ENCODE data around the gene LRRC63. TPM values are rescaled to one million over a fixed set of nuclear protein-coding genes. Genes with fewer than 3 reads are reported as not detected.

Gene LRRC63
- total RNA-seq, 1 donor from 2014 or later = not detected

DNA sequence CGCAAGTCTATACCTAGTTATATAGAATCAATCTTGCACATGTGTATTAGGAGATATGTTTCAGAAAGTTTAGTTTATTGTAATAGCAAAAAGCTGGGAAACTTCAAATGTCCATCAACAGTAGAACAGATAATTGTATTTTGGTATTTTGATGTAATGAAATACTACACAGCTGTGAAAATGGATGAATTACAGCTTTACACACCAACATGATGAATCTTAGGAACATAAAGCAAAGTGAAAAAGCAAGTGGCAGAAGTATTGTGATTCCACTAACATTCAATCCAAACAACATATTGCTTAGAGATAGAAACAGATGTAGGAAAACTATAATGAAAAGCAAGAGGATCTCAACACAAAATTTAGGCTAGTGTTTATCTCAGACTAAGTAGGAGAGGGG, 102.9 kb downstream of the LRRC63 start:
- Mint-ChIP-seq H3K27me3 (ENCODE audit: unreplicated experiment) (peaks cover 1% of the 10 kb centered on the region), H3K4me1 (ENCODE audit: unreplicated experiment) (no peaks in the 10 kb centered on the region), H3K9me3 (ENCODE audit: unreplicated experiment) (no peaks in the 10 kb centered on the region), H3K4me3 (ENCODE audit: unreplicated experiment) (no peak overlapping the region), H3K36me3 (ENCODE audit: low read depth, unreplicated experiment) (peaks cover 4% of the 10 kb centered on the region), H3K27ac (ENCODE audit: unreplicated experiment) (no peak overlapping the region)
- TF ChIP-seq, protein P1, sequence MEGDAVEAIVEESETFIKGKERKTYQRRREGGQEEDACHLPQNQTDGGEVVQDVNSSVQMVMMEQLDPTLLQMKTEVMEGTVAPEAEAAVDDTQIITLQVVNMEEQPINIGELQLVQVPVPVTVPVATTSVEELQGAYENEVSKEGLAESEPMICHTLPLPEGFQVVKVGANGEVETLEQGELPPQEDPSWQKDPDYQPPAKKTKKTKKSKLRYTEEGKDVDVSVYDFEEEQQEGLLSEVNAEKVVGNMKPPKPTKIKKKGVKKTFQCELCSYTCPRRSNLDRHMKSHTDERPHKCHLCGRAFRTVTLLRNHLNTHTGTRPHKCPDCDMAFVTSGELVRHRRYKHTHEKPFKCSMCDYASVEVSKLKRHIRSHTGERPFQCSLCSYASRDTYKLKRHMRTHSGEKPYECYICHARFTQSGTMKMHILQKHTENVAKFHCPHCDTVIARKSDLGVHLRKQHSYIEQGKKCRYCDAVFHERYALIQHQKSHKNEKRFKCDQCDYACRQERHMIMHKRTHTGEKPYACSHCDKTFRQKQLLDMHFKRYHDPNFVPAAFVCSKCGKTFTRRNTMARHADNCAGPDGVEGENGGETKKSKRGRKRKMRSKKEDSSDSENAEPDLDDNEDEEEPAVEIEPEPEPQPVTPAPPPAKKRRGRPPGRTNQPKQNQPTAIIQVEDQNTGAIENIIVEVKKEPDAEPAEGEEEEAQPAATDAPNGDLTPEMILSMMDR (IDR thresholded peaks at IDR 0.05; ENCODE audit: unreplicated experiment) = no peak
- no peak for DNase-seq (ENCODE audit: low spot score)

GRCh38 chr13:46315036-46315435, 103.3 kb downstream of the LRRC63 start:
- no peak overlapping the region for H3K27ac Mint-ChIP-seq (ENCODE audit: unreplicated experiment)
- no peak for DNase-seq (ENCODE audit: low spot score)
- H3K9me3 Mint-ChIP-seq (ENCODE audit: unreplicated experiment) = no peaks in the 10 kb centered on the region
- H3K27me3 Mint-ChIP-seq (ENCODE audit: unreplicated experiment) = peaks cover 1% of the 10 kb centered on the region
- peaks cover 4% of the 10 kb centered on the region for H3K36me3 Mint-ChIP-seq (ENCODE audit: low read depth, unreplicated experiment)
- no peak overlapping the region for H3K4me3 Mint-ChIP-seq (ENCODE audit: unreplicated experiment)
- TF ChIP-seq, protein P1 (IDR thresholded peaks at IDR 0.05; ENCODE audit: unreplicated experiment) = no peak
- no peaks in the 10 kb centered on the region for H3K4me1 Mint-ChIP-seq (ENCODE audit: unreplicated experiment)

DNA sequence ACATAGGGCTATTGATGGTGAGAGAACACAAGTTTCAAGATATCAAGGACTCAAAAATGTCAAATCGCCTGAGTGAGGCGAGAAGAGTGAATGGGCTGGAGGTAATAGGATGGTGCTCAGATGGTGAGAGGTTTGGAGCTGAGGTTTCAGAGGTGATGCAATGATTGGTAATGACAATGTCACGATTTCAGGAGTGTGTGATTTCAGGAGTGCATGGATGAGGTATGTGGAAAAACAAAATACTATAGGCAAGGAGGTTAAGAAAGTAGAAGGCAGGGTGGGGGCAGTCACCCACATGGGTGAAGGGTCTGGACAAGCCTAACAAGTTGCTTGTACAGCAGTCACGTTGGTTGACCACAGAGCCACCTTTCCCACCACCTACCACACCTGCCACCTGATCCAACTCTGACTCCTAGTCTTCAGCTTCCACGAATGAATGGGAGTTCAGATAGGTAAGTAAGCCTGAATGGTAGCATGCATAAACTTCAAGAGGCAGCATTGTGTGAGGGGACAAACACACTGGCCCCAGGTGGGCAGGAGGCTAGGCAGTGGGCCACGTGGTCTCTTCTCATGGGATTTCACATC, 103.9 kb downstream of the LRRC63 start:
- Mint-ChIP-seq H3K4me1 (ENCODE audit: unreplicated experiment) (no peaks in the 10 kb centered on the region), H3K4me3 (ENCODE audit: unreplicated experiment) (no peak overlapping the region), H3K27ac (ENCODE audit: unreplicated experiment) (no peak overlapping the region), H3K27me3 (ENCODE audit: unreplicated experiment) (peaks cover 1% of the 10 kb centered on the region), H3K9me3 (ENCODE audit: unreplicated experiment) (no peaks in the 10 kb centered on the region), H3K36me3 (ENCODE audit: low read depth, unreplicated experiment) (peaks cover 4% of the 10 kb centered on the region)
- DNase-seq (ENCODE audit: low spot score) = no peak
- TF ChIP-seq, protein P1 (IDR thresholded peaks at IDR 0.05; ENCODE audit: unreplicated experiment) = no peak

- Mint-ChIP-seq H3K4me3 (ENCODE audit: unreplicated experiment) (no peak overlapping the region), H3K9me3 (ENCODE audit: unreplicated experiment) (no peaks in the 10 kb centered on the region), H3K27me3 (ENCODE audit: unreplicated experiment) (peaks cover 1% of the 10 kb centered on the region), H3K36me3 (ENCODE audit: low read depth, unreplicated experiment) (peaks cover 4% of the 10 kb centered on the region), H3K27ac (ENCODE audit: unreplicated experiment) (no peak overlapping the region), H3K4me1 (ENCODE audit: unreplicated experiment) (no peaks in the 10 kb centered on the region)
- TF ChIP-seq, protein P1 (IDR thresholded peaks at IDR 0.05; ENCODE audit: unreplicated experiment) = no peak
- DNase-seq (ENCODE audit: low spot score) = no peak
Observed at GRCh38 chr13:46317120-46317519, 105.4 kb downstream of the LRRC63 start.

DNA sequence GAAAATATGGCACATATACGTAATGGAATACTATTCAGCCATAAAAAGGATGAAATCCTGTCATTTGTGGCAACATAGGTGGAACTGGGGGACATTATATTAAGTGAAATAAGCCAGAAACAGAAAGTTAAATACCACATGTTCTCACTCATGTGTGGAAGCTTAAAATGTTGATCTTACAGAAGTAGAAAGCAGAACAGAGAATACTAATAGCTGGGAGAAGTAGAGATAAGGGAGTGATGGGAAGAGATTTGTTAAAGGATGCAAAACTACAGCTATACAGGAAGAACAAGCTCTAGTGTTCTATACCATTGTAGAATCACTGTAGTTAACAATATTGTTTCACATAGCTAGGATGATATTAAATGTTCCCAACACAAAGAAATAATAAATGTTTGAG, 107.3 kb downstream of the LRRC63 start:
- DNase-seq (ENCODE audit: low spot score) = no peak
- no peak overlapping the region for H3K4me3 Mint-ChIP-seq (ENCODE audit: unreplicated experiment)
- no peaks in the 10 kb centered on the region for H3K9me3 Mint-ChIP-seq (ENCODE audit: unreplicated experiment)
- no peak overlapping the region for H3K27ac Mint-ChIP-seq (ENCODE audit: unreplicated experiment)
- peaks cover 4% of the 10 kb centered on the region for H3K36me3 Mint-ChIP-seq (ENCODE audit: low read depth, unreplicated experiment)
- H3K27me3 Mint-ChIP-seq (ENCODE audit: unreplicated experiment) = peaks cover 1% of the 10 kb centered on the region
- TF ChIP-seq, protein P1 (IDR thresholded peaks at IDR 0.05; ENCODE audit: unreplicated experiment) = no peak
- no peaks in the 10 kb centered on the region for H3K4me1 Mint-ChIP-seq (ENCODE audit: unreplicated experiment)
